RWPE2 (cell line): ENCODE measurements around the gene ZDHHC11.

Experiments
- ATAC-seq: fragments of 200-7000 bp; cut with Tn5 transposase; 3 replicates; pipeline ENCODE4 v1.9.1; 2021; ENCODE audit warnings: low read depth
- DNase-seq: peaks from one replicate; pipeline ENCODE4 v3.0.0-alpha.2; 2020; ENCODE audit warnings: low spot score
- H3K27ac ChIP-seq: fragments of 450-650 bp; 2 replicates; pipeline ENCODE4 v1.5.1; 2017; ENCODE audit warnings: mild to moderate bottlenecking; ENCODE audit not compliant: poor library complexity, severe bottlenecking
- H3K27me3 ChIP-seq: fragments of 250-450 bp; sonication (Bioruptor Pico); 2 replicates; pipeline ENCODE4 v1.5.1; 2021; ENCODE audit warnings: mild to moderate bottlenecking, moderate library complexity; ENCODE audit not compliant: insufficient read depth, poor library complexity, severe bottlenecking
- H3K36me3 ChIP-seq: fragments of 250-450 bp; sonication (Bioruptor Pico); 2 replicates; pipeline ENCODE4 v1.5.1; 2020; ENCODE audit warnings: low read depth, mild to moderate bottlenecking, moderate library complexity
- H3K4me1 ChIP-seq: fragments of 250-450 bp; sonication (Bioruptor Pico); 2 replicates; pipeline ENCODE4 v1.5.1; 2021; ENCODE audit warnings: mild to moderate bottlenecking, moderate library complexity; ENCODE audit not compliant: insufficient read depth, poor library complexity, severe bottlenecking
- H3K4me3 ChIP-seq: fragments of 250-450 bp; sonication (Bioruptor Pico); 2 replicates; pipeline ENCODE4 v1.5.1; 2021; ENCODE audit warnings: mild to moderate bottlenecking, moderate library complexity; ENCODE audit not compliant: severe bottlenecking
- H3K9me3 ChIP-seq: fragments of 250-450 bp; sonication (Bioruptor Pico); 2 replicates; pipeline ENCODE4 v1.5.1; 2021; ENCODE audit warnings: mild to moderate bottlenecking, moderate library complexity; ENCODE audit not compliant: severe bottlenecking
- CTCF ChIP-seq: fragments of 450-650 bp; IDR thresholded peaks from one replicate; pipeline ENCODE4 v1.5.1; 2017; ENCODE audit warnings: mild to moderate bottlenecking, moderate library complexity; ENCODE audit not compliant: poor library complexity, severe bottlenecking

ZDHHC11 gene

GRCh38 chr5:759111-759751 lies 91.6 kb downstream of the ZDHHC11 start:
- Histone ChIP-seq H3K9me3 (no peaks in the 10 kb centered on the region), H3K4me3 (no peak overlapping the region), H3K36me3 (no peaks in the 10 kb centered on the region), H3K27ac (no peak overlapping the region), H3K27me3 (no peaks in the 10 kb centered on the region), H3K4me1 (no peaks in the 10 kb centered on the region)
- DNase-seq (peak; percentile 68), ATAC-seq (no peak)
- TF ChIP-seq CTCF, result no peak

GRCh38 chr5:758698-759053 lies 92.1 kb downstream of the ZDHHC11 start:
- H3K9me3 ChIP-seq, result no peaks in the 10 kb centered on the region
- no peaks in the 10 kb centered on the region for H3K4me1 ChIP-seq
- H3K27ac ChIP-seq, result no peak overlapping the region
- peak; percentile 61 for DNase-seq
- ATAC-seq, result no peak
- no peaks in the 10 kb centered on the region for H3K27me3 ChIP-seq
- no peaks in the 10 kb centered on the region for H3K36me3 ChIP-seq
- no peak for TF ChIP-seq CTCF
- no peak overlapping the region for H3K4me3 ChIP-seq

- no peak overlapping the region for H3K4me3 ChIP-seq
- H3K9me3 ChIP-seq, result no peaks in the 10 kb centered on the region
- DNase-seq (peak; percentile 59), ATAC-seq (no peak)
- no peaks in the 10 kb centered on the region for H3K4me1 ChIP-seq
- TF ChIP-seq CTCF, result no peak
- H3K27me3 ChIP-seq, result no peaks in the 10 kb centered on the region
- H3K36me3 ChIP-seq, result no peaks in the 10 kb centered on the region
- no peak overlapping the region for H3K27ac ChIP-seq
These were observed 92.7 kb downstream of the ZDHHC11 start for GRCh38 chr5:757931-758697.

GRCh38 chr5:757346-757930 lies 93.3 kb downstream of the ZDHHC11 start:
- no peak for TF ChIP-seq CTCF
- Histone ChIP-seq H3K4me3 (no peak overlapping the region), H3K4me1 (no peaks in the 10 kb centered on the region), H3K27ac (no peak overlapping the region), H3K36me3 (no peaks in the 10 kb centered on the region), H3K9me3 (no peaks in the 10 kb centered on the region), H3K27me3 (no peaks in the 10 kb centered on the region)
- no peak for DNase-seq
- ATAC-seq, result no peak

GRCh38 chr5:756865-757345 lies 93.9 kb downstream of the ZDHHC11 start:
- DNase-seq (no peak), ATAC-seq (no peak)
- H3K4me3 ChIP-seq, result no peak overlapping the region
- no peaks in the 10 kb centered on the region for H3K9me3 ChIP-seq
- TF ChIP-seq CTCF, result no peak
- no peaks in the 10 kb centered on the region for H3K27me3 ChIP-seq
- no peak overlapping the region for H3K27ac ChIP-seq
- H3K36me3 ChIP-seq, result no peaks in the 10 kb centered on the region
- no peaks in the 10 kb centered on the region for H3K4me1 ChIP-seq
